Panc1 (cell line): ENCODE results near the gene TSC1. TPM values are rescaled to one million over a fixed set of nuclear protein-coding genes. Genes with fewer than 3 reads are reported as not detected.

ENCODE experiments used
- ATAC-seq: fragments of 200-7000 bp; cut with Tn5 transposase; 2 replicates; pipeline ENCODE4 v1.9.1; 2020; ENCODE audit warnings: mild to moderate bottlenecking, moderate library complexity
- BruUV-seq: library from RNA; stranded (reverse); fragments of 400-500 nt; replicated peaks from 2 replicates; lab custom pipeline; 2021; lab: Mats Ljungman, UMichigan
- CTCF ChIA-PET: fragments of 300-600 bp; sonication (Branson Sonifier 250); formaldehyde crosslinking; loops from one replicate; lab custom pipeline; 2022; ENCODE audit warnings: antibody characterized with exemption; lab: Charles Lee
- POLR2A ChIA-PET: fragments of 300-600 bp; sonication (Branson Sonifier 250); formaldehyde crosslinking; loops from one replicate; lab custom pipeline; 2022; ENCODE audit warnings: antibody characterized with exemption; lab: Charles Lee
- DNase-seq: peaks from one replicate; pipeline ENCODE4 v3.0.0-alpha.2; 2010; ENCODE audit warnings: low read depth, low spot score
- H3K27ac ChIP-seq: 2 replicates; pipeline ENCODE4 v1.5.1; 2011; ENCODE audit warnings: mild to moderate bottlenecking, low read length, inconsistent platforms
- H3K27me3 ChIP-seq: fragments of 200-500 bp; sonication (Bioruptor generic); 2 replicates; pipeline ENCODE4 v1.6.0; 2014; ENCODE audit warnings: low read length, inconsistent platforms; ENCODE audit not compliant: control insufficient read depth, insufficient read depth
- H3K36me3 ChIP-seq: fragments of 200-500 bp; sonication (Bioruptor generic); 2 replicates; pipeline ENCODE4 v1.5.1; 2014; ENCODE audit warnings: inconsistent platforms, mild to moderate bottlenecking, low read length, moderate library complexity; ENCODE audit not compliant: control insufficient read depth, insufficient read depth
- H3K4me1 ChIP-seq: 2 replicates; pipeline ENCODE4 v1.5.1; 2011; ENCODE audit warnings: inconsistent platforms, mild to moderate bottlenecking, low read length, moderate library complexity; ENCODE audit not compliant: control insufficient read depth, insufficient read depth
- H3K4me3 ChIP-seq, 2 experiments: 2 replicates each; pipeline ENCODE4 v1.5.1; 2011 to 2012; ENCODE audit warnings: low read depth in 2 of 2, low read length in 2 of 2, mild to moderate bottlenecking in 2 of 2, inconsistent platforms in 1 of 2, moderate library complexity in 1 of 2
- H3K9me3 ChIP-seq: fragments of 200-500 bp; sonication (Bioruptor generic); 2 replicates; pipeline ENCODE4 v1.5.1; 2014; ENCODE audit warnings: low read depth, mild to moderate bottlenecking, inconsistent platforms, low read length, moderate library complexity; ENCODE audit not compliant: control insufficient read depth, insufficient read depth
- POLR2AphosphoS5 ChIP-seq: IDR thresholded peaks from 2 replicates; pipeline ENCODE4 v1.6.1; 2012; ENCODE audit warnings: mild to moderate bottlenecking, low read depth, low read length, moderate library complexity
- SIN3A ChIP-seq: IDR thresholded peaks from 2 replicates; pipeline ENCODE4 v1.6.1; 2012; ENCODE audit warnings: low read depth, mild to moderate bottlenecking, low read length, moderate library complexity, borderline replicate concordance; ENCODE audit not compliant: insufficient read depth
- TCF7L2 ChIP-seq: IDR thresholded peaks from 2 replicates; pipeline ENCODE4 v1.6.1; 2011; ENCODE audit warnings: mild to moderate bottlenecking, low read depth, low read length, inconsistent platforms
- in situ Hi-C: cut with HindIII; loops from 2 replicates; pipeline ENCODE4 v1.10.0; 2016; ENCODE audit warnings: low sequenced_read_pairs, low pct_unique_long_range_greater_than_20kb
- intact Hi-C: fragments of 100-400 bp; cut with micrococcal nuclease; formaldehyde crosslinking; loops from one replicate; pipeline ENCODE4 v1.10.0; 2022; ENCODE audit not compliant: unreplicated experiment
- total RNA-seq: library from RNA; stranded (reverse); gene quantifications from one replicate; pipeline ENCODE4 v1.2.1, GENCODE V29; 2021; ENCODE audit not compliant: unreplicated experiment
- TF ChIP-seq, protein P1 (sequence below): fragments of 450-650 bp; IDR thresholded peaks from 2 replicates; pipeline ENCODE4 v1.5.1; 2017; ENCODE audit warnings: mild to moderate bottlenecking
- TF ChIP-seq, protein P2 (sequence below), 2 experiments: IDR thresholded peaks; 2 replicates each; pipeline ENCODE4 v1.6.1; 2011 to 2012; ENCODE audit warnings: low read depth in 2 of 2, control low read depth in 1 of 2, low read length in 1 of 2, mild to moderate bottlenecking in 1 of 2, moderate library complexity in 1 of 2; ENCODE audit not compliant: insufficient read depth in 1 of 2

Gene TSC1
- total RNA-seq, 1 experiment from 2014 or later = 27.4 TPM

DNA sequence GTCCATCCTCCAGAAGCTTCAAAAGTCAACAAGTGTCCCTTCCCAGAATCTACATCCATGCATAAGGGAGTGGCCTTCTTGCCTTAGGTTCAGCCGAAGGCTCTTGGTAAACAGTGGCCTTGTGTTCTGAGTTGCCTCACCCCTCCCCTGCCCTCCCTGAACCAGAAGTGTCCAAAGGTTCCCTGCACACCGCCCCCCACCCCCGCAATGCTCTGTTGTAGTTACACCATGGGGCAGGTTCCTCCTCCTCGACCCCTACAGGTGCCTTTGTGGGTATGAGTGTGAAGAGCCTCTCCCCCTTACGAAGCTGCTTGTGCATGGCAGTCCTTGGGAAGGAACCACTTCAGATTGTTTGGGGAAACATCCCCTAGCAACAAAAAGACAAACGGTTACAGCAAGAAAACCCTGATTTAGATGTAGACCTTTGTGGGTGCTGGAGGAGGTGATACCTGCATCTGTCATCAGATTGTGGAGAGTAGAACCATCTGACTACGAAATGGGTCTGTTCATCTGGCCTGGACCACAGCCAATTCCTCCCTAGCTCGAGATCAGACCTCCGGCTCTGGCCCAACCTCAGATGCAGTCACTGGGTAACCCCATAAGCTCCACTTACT is 58.6 kb downstream of the TSC1 start:
- intact Hi-C loops = no loop called here
- ChIA-PET POLR2A (no interaction called here), CTCF (no interaction called here)
- no peaks in the 10 kb centered on the region for H3K9me3 ChIP-seq
- BruUV-seq = no TSS peak
- in situ Hi-C loops = no loop called here
- ATAC-seq (no peak), DNase-seq (no peak)
- TF ChIP-seq TCF7L2 (no peak), POLR2AphosphoS5 (no peak), SIN3A (no peak)
- TF ChIP-seq, protein P1, sequence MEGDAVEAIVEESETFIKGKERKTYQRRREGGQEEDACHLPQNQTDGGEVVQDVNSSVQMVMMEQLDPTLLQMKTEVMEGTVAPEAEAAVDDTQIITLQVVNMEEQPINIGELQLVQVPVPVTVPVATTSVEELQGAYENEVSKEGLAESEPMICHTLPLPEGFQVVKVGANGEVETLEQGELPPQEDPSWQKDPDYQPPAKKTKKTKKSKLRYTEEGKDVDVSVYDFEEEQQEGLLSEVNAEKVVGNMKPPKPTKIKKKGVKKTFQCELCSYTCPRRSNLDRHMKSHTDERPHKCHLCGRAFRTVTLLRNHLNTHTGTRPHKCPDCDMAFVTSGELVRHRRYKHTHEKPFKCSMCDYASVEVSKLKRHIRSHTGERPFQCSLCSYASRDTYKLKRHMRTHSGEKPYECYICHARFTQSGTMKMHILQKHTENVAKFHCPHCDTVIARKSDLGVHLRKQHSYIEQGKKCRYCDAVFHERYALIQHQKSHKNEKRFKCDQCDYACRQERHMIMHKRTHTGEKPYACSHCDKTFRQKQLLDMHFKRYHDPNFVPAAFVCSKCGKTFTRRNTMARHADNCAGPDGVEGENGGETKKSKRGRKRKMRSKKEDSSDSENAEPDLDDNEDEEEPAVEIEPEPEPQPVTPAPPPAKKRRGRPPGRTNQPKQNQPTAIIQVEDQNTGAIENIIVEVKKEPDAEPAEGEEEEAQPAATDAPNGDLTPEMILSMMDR = no peak
- TF ChIP-seq, protein P2, sequence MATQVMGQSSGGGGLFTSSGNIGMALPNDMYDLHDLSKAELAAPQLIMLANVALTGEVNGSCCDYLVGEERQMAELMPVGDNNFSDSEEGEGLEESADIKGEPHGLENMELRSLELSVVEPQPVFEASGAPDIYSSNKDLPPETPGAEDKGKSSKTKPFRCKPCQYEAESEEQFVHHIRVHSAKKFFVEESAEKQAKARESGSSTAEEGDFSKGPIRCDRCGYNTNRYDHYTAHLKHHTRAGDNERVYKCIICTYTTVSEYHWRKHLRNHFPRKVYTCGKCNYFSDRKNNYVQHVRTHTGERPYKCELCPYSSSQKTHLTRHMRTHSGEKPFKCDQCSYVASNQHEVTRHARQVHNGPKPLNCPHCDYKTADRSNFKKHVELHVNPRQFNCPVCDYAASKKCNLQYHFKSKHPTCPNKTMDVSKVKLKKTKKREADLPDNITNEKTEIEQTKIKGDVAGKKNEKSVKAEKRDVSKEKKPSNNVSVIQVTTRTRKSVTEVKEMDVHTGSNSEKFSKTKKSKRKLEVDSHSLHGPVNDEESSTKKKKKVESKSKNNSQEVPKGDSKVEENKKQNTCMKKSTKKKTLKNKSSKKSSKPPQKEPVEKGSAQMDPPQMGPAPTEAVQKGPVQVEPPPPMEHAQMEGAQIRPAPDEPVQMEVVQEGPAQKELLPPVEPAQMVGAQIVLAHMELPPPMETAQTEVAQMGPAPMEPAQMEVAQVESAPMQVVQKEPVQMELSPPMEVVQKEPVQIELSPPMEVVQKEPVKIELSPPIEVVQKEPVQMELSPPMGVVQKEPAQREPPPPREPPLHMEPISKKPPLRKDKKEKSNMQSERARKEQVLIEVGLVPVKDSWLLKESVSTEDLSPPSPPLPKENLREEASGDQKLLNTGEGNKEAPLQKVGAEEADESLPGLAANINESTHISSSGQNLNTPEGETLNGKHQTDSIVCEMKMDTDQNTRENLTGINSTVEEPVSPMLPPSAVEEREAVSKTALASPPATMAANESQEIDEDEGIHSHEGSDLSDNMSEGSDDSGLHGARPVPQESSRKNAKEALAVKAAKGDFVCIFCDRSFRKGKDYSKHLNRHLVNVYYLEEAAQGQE (IDR thresholded peaks at IDR 0.05; ENCODE audit: insufficient read depth in 1 of 2, low read depth in 2 of 2, low read length in 1 of 2) = no peak
- no peak overlapping the region for H3K27ac ChIP-seq
- no peaks in the 10 kb centered on the region for H3K36me3 ChIP-seq
- H3K27me3 ChIP-seq = no peaks in the 10 kb centered on the region
- H3K4me3 ChIP-seq = no peak overlapping the region
- H3K4me1 ChIP-seq = no peaks in the 10 kb centered on the region

- in situ Hi-C loops (no loop called here), intact Hi-C loops (no loop called here)
- BruUV-seq = no TSS peak
- no peak overlapping the region for H3K27ac ChIP-seq
- H3K4me1 ChIP-seq = peaks cover 6% of the 10 kb centered on the region
- ChIA-PET CTCF (no interaction called here), POLR2A (no interaction called here)
- no peaks in the 10 kb centered on the region for H3K9me3 ChIP-seq
- no peak for TF ChIP-seq TCF7L2
- TF ChIP-seq, protein P1 = no peak
- TF ChIP-seq POLR2AphosphoS5 = no peak
- no peak overlapping the region for H3K4me3 ChIP-seq
- no peaks in the 10 kb centered on the region for H3K27me3 ChIP-seq
- no peaks in the 10 kb centered on the region; the same call in 1 of the 2 replicates for H3K36me3 ChIP-seq
- DNase-seq = no peak
- no peak for ATAC-seq
Measured at GRCh38 chr9:132883349-132884294, 60.8 kb downstream of the TSC1 start.
